ENCODE results near the gene TAB2.
"Not testable (repeated sequence)": the region's sequence is repeated elsewhere in the genome, so short reads cannot be mapped to it uniquely, and the experiment has no call there.

Gene TAB2

GRCh38 chr6:149448821-149449453, 131.4 kb downstream of the TAB2 start:
- no peak for DNase-seq

- no peak for DNase-seq
These were observed 132.5 kb downstream of the TAB2 start for GRCh38 chr6:149449831-149450678.

GRCh38 chr6:149450679-149451375, 133.3 kb downstream of the TAB2 start:
- DNase-seq: no peak

- no peak for DNase-seq
These were observed 134.0 kb downstream of the TAB2 start for GRCh38 chr6:149451376-149452036.

- DNase-seq: no peak
These were observed 134.8 kb downstream of the TAB2 start for GRCh38 chr6:149452037-149452939.

- DNase-seq: no peak
These were observed 136.3 kb downstream of the TAB2 start for GRCh38 chr6:149453597-149454345.

GRCh38 chr6:149454346-149454848, 136.9 kb downstream of the TAB2 start:
- DNase-seq: no peak

- DNase-seq: no peak
These were observed 137.7 kb downstream of the TAB2 start for GRCh38 chr6:149455031-149455732.

GRCh38 chr6:149456311-149457021, 139.0 kb downstream of the TAB2 start:
- DNase-seq: no peak

- DNase-seq: no peak
These were observed 139.9 kb downstream of the TAB2 start for GRCh38 chr6:149457316-149457884.

GRCh38 chr6:149458196-149458595, 140.7 kb downstream of the TAB2 start:
- DNase-seq: no peak

- DNase-seq: no peak
These were observed 141.3 kb downstream of the TAB2 start for GRCh38 chr6:149458806-149459205.

GRCh38 chr6:149459761-149460160, 142.2 kb downstream of the TAB2 start:
- DNase-seq: no peak

GRCh38 chr6:149460249-149460648, 142.7 kb downstream of the TAB2 start:
- DNase-seq: not testable (repeated sequence)
